Esophagus muscularis mucosa (tissue), 4 donors: ENCODE data around the gene MMS22L. TPM values are rescaled to one million over a fixed set of nuclear protein-coding genes. Genes with fewer than 3 reads are reported as not detected.

Source experiments
- DNase-seq: peaks from one replicate; pipeline ENCODE4 v3.0.0-alpha.2; 2017; ENCODE audit errors: extremely low spot score
- H3K27ac ChIP-seq, 4 donors: fragments of 200-600 bp; sonication (generic); replicated peaks in 1 of 4; 1 replicate in 3 of 4; 2 replicates in 1 of 4; pipeline ENCODE4 v1.5.1; 2016 to 2019; ENCODE audit warnings: mild to moderate bottlenecking in 1 of 4
- H3K27me3 ChIP-seq, 4 donors: fragments of 200-600 bp; sonication (generic); one replicate each; pipeline versions ENCODE4 v1.5.1 to v1.6.0; 2016 to 2019
- H3K36me3 ChIP-seq, 4 donors: fragments of 200-600 bp; sonication (generic); one replicate each; pipeline ENCODE4 v1.5.1; 2016 to 2019
- H3K4me1 ChIP-seq, 4 donors: fragments of 200-600 bp; sonication (generic); one replicate each; pipeline ENCODE4 v1.5.1; 2016 to 2019
- H3K4me3 ChIP-seq, 4 donors: fragments of 200-600 bp; sonication (generic); 1 replicate in 2 of 4; 2 replicates in 2 of 4; pipeline ENCODE4 v1.5.1; 2016 to 2019; ENCODE audit warnings: mild to moderate bottlenecking in 4 of 4, moderate library complexity in 1 of 4
- H3K9me3 ChIP-seq, 4 donors: fragments of 200-600 bp; sonication (generic); 1 replicate in 3 of 4; 2 replicates in 1 of 4; pipeline ENCODE4 v1.5.1; 2016 to 2019
- EP300 ChIP-seq: sonication (generic); formaldehyde crosslinking; IDR thresholded peaks from one replicate; pipeline ENCODE4 v1.6.1; 2017; ENCODE audit warnings: antibody characterized with exemption
- POLR2A ChIP-seq: fragments of 450-650 bp; IDR thresholded peaks from one replicate; pipeline ENCODE4 v1.6.1; 2017; ENCODE audit warnings: antibody characterized with exemption, moderate library complexity, mild to moderate bottlenecking, low read depth
- POLR2AphosphoS5 ChIP-seq, 2 donors: sonication (generic); formaldehyde crosslinking; IDR thresholded peaks; one replicate each; pipeline ENCODE4 v1.6.1; 2017; ENCODE audit warnings: antibody characterized with exemption in 2 of 2
- WGBS: methylation state at CpG from one replicate; pipeline ENCODE4 v1.1.5; 2018; 5-methylcytosine and 5-hydroxymethylcytosine counted together
- intact Hi-C: fragments of 100-400 bp; cut with DNase I; formaldehyde crosslinking; loops from one replicate; pipeline ENCODE4 v1.15.1; 2023
- total RNA-seq, 4 donors: library from RNA; depleted of rRNA; stranded (reverse); fragments of >200 nt; gene quantifications; one replicate each; pipeline versions ENCODE4 v1.1.0 to v1.2.1, GENCODE V29; 2016
- TF ChIP-seq, protein P1 (sequence below), 3 experiments: fragments of 200-600 bp in 2 of 3; fragments of 450-650 bp in 1 of 3; sonication (generic) in 2 of 3; IDR thresholded peaks; one replicate each; pipeline ENCODE4 v1.5.1; 2017 to 2019; ENCODE audit warnings: antibody characterized with exemption in 3 of 3, mild to moderate bottlenecking in 2 of 3, moderate library complexity in 1 of 3

Gene MMS22L
- total RNA-seq, 4 donors from 2014 or later, result 2.8 to 5.5 (median 4.0) TPM

DNA sequence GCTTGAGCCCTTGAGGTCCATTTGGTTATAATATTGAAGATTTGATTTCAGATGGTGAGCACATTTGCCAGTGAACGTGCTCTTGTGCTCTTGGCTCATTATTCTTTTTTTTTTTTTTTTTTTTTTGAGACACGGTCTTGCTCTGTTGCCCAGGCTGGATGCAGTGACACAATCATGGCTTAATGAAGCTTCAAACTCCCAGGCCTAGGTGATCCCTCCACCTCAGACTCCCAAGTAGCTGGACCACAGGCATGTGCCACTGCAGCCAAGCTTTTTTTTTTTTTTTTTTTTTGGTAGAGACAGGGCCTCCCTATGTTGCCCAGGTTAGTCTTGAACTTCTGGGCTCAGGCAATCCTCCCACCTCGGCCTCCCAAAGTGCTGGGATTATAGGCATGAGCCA is 182.3 kb downstream of the MMS22L start:
- no peaks in the 10 kb centered on the region for H3K27me3 ChIP-seq
- H3K9me3 ChIP-seq, result no peaks in the 10 kb centered on the region
- H3K36me3 ChIP-seq, result no peaks in the 10 kb centered on the region
- no peak overlapping the region for H3K27ac ChIP-seq
- no peak overlapping the region for H3K4me3 ChIP-seq
- TF ChIP-seq POLR2AphosphoS5 (IDR thresholded peaks at IDR 0.05), result no peak
- TF ChIP-seq, protein P1, sequence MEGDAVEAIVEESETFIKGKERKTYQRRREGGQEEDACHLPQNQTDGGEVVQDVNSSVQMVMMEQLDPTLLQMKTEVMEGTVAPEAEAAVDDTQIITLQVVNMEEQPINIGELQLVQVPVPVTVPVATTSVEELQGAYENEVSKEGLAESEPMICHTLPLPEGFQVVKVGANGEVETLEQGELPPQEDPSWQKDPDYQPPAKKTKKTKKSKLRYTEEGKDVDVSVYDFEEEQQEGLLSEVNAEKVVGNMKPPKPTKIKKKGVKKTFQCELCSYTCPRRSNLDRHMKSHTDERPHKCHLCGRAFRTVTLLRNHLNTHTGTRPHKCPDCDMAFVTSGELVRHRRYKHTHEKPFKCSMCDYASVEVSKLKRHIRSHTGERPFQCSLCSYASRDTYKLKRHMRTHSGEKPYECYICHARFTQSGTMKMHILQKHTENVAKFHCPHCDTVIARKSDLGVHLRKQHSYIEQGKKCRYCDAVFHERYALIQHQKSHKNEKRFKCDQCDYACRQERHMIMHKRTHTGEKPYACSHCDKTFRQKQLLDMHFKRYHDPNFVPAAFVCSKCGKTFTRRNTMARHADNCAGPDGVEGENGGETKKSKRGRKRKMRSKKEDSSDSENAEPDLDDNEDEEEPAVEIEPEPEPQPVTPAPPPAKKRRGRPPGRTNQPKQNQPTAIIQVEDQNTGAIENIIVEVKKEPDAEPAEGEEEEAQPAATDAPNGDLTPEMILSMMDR (IDR thresholded peaks at IDR 0.05), result no peak
- TF ChIP-seq POLR2A, result no peak
- TF ChIP-seq EP300, result no peak
- intact Hi-C loops, result no loop called here
- WGBS, result 79% methylated on average over 3 of the region's 3 CpGs
- H3K4me1 ChIP-seq, result no peaks in the 10 kb centered on the region
- DNase-seq, result no peak

DNA sequence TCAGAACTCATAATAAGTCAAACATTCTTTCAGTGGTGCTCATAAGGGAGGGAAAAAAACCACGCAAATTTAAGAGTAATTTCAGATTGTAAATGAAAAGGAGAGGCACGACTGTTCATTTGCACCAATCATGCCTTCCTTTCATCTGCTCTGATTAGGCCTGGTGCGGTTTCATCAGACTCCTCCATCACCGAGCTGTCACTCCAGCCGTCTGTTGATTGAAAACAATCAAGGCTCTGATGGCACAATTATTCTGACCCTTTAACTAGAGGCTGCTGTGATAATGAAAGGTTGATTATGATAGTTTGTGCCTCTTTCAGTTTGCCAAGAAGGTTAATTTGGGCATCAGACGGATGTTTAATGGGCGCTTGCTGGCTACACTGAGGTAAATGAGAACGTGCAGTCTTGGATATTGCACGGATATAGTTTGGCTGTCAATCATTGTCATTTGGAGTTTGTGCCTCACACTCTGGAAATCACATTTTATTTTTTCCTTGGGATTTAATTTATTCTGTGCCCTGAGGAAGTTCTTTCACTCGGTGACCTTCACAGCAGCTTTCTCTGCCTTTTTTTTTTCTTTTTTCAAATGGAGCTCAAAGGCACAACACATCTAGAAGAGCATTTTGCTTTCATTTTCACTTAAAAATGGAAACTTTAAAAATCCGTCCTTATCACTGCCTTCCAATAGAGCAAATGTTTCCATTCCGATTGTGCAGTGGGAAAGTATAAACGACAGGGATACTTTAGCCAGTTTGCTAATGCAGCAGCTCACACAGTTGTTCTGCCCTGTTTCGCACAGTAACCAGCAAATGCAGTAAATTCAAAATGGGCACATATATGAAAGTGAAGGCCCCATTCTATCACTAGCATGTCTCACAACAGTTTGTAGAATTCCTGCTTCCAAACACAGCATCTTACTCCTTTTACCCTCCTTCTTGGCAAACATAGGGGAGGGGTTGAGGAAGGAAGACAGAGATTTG is 185.7 kb downstream of the MMS22L start:
- Histone ChIP-seq H3K36me3 (no peaks in the 10 kb centered on the region), H3K4me1 (no peaks in the 10 kb centered on the region), H3K9me3 (no peaks in the 10 kb centered on the region), H3K27ac (no peak overlapping the region), H3K4me3 (peak overlapping the region in 2 of 4 donors; percentile 2 to 6), H3K27me3 (no peaks in the 10 kb centered on the region)
- intact Hi-C loops, result no loop called here
- DNase-seq, result no peak
- WGBS, result 78% methylated on average over 14 of the region's 14 CpGs
- TF ChIP-seq, protein P1 (IDR thresholded peaks at IDR 0.05), result no peak
- no peak for TF ChIP-seq POLR2AphosphoS5 (IDR thresholded peaks at IDR 0.05)
- TF ChIP-seq EP300, result no peak
- TF ChIP-seq POLR2A, result no peak

DNA sequence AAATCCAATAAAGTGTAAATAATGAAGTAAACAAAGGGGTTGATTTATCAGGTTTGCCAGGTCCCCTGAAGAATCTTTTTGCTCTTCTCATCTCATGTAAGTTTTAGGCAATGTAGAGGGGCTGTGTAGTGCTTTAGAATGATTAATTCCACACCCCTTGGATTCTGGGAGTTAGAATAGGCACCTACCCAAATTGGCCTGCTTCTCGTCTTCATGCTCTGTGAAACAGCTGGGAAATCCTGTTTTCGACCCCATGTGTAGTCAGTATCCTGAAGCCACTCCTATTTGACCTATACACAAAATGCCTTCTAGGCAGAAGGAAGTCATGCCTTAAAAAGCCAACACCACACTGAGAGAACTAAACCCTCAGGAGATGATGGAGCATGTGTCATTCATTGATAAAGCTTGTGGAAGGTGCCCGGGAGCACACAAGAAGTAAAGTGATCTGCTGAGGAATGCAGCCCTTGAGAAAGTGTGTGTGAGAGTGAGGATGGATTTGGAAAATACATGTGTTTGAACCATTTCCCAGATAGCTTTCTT is 187.6 kb downstream of the MMS22L start:
- 51% methylated on average over 3 of the region's 3 CpGs for WGBS
- intact Hi-C loops, result no loop called here
- no peak for TF ChIP-seq POLR2AphosphoS5 (IDR thresholded peaks at IDR 0.05)
- no peak for TF ChIP-seq EP300
- TF ChIP-seq, protein P1 (IDR thresholded peaks at IDR 0.05), result no peak
- no peak for TF ChIP-seq POLR2A

DNA sequence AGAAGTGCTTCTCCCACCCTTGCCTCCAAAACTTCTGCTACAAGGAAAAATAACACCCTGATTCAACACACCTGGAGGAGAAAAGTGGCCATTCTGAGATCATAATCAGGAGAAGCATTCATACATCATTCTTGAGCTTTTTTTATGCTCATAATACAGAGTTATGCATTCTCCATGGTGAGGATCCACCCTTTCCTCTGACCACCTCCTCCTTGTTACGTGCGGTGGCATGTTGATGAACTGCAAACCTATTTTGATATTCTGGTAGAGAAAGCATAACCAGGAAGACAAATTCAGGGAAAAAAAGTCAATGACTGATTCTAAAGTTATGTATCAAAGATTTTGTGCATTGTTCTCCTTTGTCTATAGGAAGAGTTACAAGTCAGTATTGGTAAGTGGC is 188.6 kb downstream of the MMS22L start:
- Histone ChIP-seq H3K4me1 (no peaks in the 10 kb centered on the region), H3K9me3 (no peaks in the 10 kb centered on the region), H3K4me3 (no peak overlapping the region), H3K36me3 (no peaks in the 10 kb centered on the region), H3K27me3 (no peaks in the 10 kb centered on the region), H3K27ac (no peak overlapping the region)
- 93% methylated on average over 2 of the region's 2 CpGs for WGBS
- no peak for DNase-seq
- intact Hi-C loops, result no loop called here
- no peak for TF ChIP-seq POLR2AphosphoS5 (IDR thresholded peaks at IDR 0.05)
- no peak for TF ChIP-seq POLR2A
- TF ChIP-seq, protein P1 (IDR thresholded peaks at IDR 0.05), result no peak
- no peak for TF ChIP-seq EP300

More for the DNA sequence above, 187.6 kb downstream of the MMS22L start:
- Histone ChIP-seq H3K36me3 (no peaks in the 10 kb centered on the region), H3K27ac (no peak overlapping the region), H3K4me1 (no peaks in the 10 kb centered on the region), H3K9me3 (no peaks in the 10 kb centered on the region), H3K27me3 (no peaks in the 10 kb centered on the region), H3K4me3 (no peak overlapping the region)
- DNase-seq, result no peak
